ENCODE data around the gene HMGN5.

The HMGN5 gene

GRCh38 chrX:81120258-81120935 is 81.3 kb downstream of the HMGN5 start:
- DNase-seq (ENCODE audit: low read depth) = no peak

- DNase-seq (ENCODE audit: low read depth) = no peak
These were observed 87.0 kb downstream of the HMGN5 start for GRCh38 chrX:81114757-81115156.

DNA sequence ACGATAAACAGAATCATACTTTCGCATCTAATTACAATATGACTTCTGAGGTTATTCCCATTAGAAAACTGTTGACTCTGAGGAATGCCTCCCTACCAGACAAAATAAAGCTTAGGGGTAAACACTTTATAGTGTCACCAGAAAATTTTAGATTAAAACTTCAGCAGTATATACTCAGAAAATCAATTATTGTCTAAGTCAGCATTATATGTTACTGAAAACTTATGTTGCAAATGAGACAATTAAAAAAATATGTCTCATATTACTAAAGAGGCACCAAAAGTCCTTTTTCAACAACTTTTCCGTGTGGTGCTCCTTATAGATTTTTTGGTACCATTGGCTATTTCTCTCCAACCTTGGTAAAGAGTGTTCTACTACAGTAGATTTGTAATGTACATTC is 91.4 kb downstream of the HMGN5 start:
- DNase-seq (ENCODE audit: low read depth) = no peak

GRCh38 chrX:81082649-81083048 is 119.1 kb downstream of the HMGN5 start:
- DNase-seq (ENCODE audit: low read depth) = no peak
